HG03095 (cell line): ENCODE data around the gene PPP1R12C.
"Not testable (repeated sequence)": the region's sequence is repeated elsewhere in the genome, so short reads cannot be mapped to it uniquely, and the experiment has no call there.

Source experiments
- ATAC-seq: cut with Tn5 transposase; IDR thresholded peaks from one replicate; pipeline ENCODE4 v1.9.1; 2021; ENCODE audit warnings: moderate library complexity; ENCODE audit not compliant: unreplicated experiment

PPP1R12C gene

GRCh38 chr19:55112246-55112776, 5.1 kb downstream of the PPP1R12C start:
- ATAC-seq: no peak

GRCh38 chr19:55111238-55111831, 6.1 kb downstream of the PPP1R12C start:
- no peak for ATAC-seq

- ATAC-seq: no peak
These were observed 7.7 kb downstream of the PPP1R12C start for GRCh38 chr19:55109527-55110291.

GRCh38 chr19:55107252-55107651, 10.2 kb downstream of the PPP1R12C start:
- ATAC-seq: not testable (repeated sequence)

- ATAC-seq: no peak
These were observed 10.8 kb downstream of the PPP1R12C start for GRCh38 chr19:55106591-55106990.

- no peak for ATAC-seq
These were observed 12.2 kb downstream of the PPP1R12C start for GRCh38 chr19:55105237-55105636.

- no peak for ATAC-seq
These were observed 14.2 kb downstream of the PPP1R12C start for GRCh38 chr19:55103190-55103589.

GRCh38 chr19:55101261-55101660, 16.2 kb downstream of the PPP1R12C start:
- no peak for ATAC-seq

GRCh38 chr19:55099557-55100506, 17.6 kb downstream of the PPP1R12C start:
- no peak for ATAC-seq

GRCh38 chr19:55098716-55099556, 18.5 kb downstream of the PPP1R12C start:
- ATAC-seq: no peak

GRCh38 chr19:55097864-55098715, 19.3 kb downstream of the PPP1R12C start:
- ATAC-seq: no peak

- no peak for ATAC-seq
These were observed 21.3 kb downstream of the PPP1R12C start for GRCh38 chr19:55096061-55096701.

GRCh38 chr19:55095260-55096060, 22.0 kb downstream of the PPP1R12C start:
- no peak for ATAC-seq

GRCh38 chr19:55094456-55095259, 22.8 kb downstream of the PPP1R12C start:
- ATAC-seq: no peak

GRCh38 chr19:55092423-55093318, 24.8 kb downstream of the PPP1R12C start:
- no peak for ATAC-seq

GRCh38 chr19:55091955-55092354, 25.5 kb downstream of the PPP1R12C start:
- no peak for ATAC-seq
